A204.1 (cell line): Measurements from ENCODE around the gene POU2F2.
"Not testable (repeated sequence)": the region's sequence is repeated elsewhere in the genome, so short reads cannot be mapped to it uniquely, and the experiment has no call there.

Experiments
- FAIRE-seq: peaks from 2 replicates; lab custom pipeline; 2012; peaks lifted over from hg19 to GRCh38; lab: Jason Lieb, UNC

The POU2F2 gene

DNA sequence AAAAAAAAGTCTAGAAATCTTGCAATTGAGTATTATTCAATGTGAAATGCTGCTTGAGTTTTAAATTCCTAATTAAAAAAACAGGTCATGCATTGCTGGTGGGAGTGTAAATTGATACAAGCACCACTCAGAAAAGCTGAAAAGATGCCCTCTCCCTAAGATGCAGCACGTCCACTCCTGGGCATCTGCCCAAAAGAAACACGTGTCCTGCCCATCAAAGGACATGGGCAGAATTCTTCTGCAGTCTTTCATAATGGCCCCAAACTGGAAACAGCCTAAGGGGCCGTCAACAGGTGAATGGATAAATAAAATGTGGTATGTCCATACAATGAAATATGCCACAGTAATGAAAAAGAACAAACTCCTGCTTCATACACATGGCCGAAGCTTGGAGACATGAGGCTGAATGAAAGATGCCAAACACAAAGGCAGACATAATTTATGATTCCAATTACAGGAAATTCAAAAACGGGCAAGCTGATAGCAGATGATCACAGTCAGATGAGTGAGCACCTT, 7.8 kb downstream of the POU2F2 start:
- no peak for FAIRE-seq

DNA sequence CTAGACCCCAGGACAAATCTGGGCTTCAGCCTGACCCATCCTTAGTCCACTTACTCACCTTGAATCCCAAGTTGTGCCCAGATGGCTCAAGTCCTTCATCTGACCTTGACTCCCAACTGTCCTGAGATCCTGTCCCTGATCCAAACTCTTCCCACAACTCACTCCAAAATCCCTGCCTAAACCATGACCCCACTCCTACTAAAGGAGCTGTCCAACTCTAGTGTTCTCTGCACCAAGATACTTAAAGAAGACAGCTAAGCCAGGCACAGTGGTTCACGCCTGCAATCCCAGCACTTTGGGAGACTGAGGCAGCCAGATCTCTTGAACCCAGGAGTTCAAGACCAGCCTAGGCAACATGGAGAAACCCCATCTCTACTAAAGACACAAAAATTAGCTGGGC, 8.5 kb downstream of the POU2F2 start:
- no peak for FAIRE-seq

DNA sequence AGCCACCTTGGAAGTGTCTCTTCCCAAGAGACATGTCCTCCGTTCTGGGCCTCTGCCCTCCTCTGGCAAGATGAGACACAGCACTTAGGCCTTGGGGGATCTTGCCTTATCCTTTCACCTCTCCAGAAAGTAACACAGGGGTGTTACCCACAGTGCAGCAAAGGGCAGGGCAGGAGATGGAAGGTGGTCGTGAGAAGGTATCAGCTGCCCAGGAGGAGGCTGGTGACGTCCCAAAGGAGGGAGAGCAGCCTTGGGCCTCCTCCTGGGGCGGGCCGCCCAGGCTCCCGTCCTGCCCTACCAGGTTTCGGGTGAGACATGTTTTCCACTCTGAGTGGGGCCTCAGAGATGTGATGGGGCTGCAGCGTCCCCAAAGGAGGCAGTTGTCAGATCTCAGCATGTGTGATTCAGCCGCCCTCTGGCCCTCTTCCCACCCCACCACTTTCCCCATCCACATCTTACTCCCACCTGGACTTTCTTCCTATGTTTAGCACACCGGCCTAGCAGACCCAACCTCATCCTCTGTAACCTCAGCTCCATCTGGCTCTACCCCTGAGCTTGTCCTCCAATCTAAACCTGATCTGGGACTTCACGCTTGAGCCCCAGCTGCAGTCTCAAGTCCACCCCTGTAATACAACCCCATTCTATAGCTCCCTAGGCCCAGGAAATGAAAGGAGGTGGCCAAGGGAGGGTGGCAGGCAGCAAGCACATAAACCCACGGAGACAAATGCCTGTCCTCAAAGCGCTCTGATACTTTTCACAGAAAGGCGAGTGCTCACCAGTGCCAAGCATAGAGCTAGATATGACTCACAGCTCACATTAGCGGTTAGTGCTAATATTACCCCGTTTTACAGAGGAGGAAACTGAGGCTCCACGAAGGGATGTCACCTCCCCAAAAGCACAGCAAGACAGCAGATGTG, 9.3 kb downstream of the POU2F2 start:
- FAIRE-seq = no peak

DNA sequence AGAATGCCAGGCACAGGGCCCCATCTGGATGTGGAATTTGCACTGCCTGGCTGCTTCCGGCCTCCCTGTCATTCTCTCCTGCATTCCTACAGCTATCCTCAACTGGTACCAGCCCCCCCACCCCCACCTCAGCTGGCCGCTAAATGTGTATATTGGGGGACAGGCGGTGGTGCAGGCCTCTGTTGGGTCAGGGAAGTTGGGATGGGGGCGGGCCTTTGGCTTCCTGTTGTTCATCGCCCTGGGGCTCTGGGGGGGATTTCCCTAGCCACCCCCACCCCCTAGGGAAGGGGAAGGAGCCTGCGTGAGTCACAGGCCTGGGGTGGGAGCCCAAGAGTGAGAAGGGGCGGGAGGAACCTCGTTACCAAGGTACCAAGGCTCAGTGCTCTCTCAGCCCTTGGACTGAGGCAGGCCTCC, 10.6 kb downstream of the POU2F2 start:
- no peak for FAIRE-seq

DNA sequence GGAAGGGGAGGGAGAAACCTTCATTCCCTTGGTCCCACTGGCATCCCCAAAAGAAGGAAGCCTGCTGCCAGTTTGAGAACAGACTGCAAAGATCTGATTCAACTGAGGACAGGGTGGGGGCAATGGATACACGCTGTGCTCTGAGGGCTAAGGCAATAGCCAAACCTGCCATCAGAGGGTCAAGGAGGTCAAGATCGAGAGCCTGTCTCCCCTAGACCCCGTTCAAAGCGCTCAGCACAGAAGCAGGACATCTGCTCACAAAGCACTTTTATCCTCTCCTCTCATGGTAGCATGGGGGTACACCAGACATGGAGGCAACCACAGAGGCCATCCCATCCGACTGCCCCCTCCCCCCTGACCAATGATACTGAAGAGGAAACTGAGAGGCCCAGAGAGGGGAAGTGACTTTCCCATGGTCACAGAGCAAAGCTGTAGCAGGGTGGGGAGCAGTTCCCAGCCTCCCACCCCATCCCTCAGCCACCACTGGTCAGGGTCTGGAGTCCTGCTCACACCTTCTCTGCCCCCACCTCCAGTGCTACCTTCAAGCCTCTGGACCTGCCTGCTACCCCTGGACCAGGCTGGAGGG, 11.1 kb downstream of the POU2F2 start:
- no peak for FAIRE-seq

DNA sequence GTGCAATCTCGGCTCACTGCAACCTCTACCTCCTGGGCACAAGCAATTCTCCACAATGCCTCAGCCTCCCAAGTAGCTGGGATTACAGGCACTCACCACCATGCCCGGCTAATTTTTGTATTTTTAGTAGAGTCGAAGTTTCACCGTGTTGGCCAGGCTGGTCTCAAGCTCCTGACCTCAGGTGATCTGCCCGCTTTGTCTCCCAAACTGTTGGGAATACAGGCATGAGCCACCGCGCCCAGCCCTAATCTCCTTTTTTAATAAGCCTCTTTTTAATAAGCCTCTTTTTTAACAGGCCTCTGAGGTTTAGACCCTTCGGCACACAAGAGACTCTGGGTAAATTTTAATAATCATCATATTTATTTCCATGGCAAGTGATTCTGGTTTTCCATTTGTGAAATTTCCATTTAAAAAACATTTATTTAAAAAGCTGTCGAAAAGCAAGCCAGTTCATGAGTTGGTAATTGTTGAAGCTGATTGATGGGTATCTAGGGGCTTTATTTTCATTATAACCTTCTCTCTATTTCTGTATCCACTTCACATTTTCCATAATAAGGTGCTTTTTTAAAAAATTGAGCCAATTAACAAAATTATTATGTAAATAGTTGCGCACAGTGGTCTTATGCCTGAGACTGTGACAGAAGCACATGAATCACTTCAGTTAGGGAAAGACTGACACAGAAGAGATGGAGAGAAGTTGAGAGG, 11.8 kb downstream of the POU2F2 start:
- FAIRE-seq = no peak

DNA sequence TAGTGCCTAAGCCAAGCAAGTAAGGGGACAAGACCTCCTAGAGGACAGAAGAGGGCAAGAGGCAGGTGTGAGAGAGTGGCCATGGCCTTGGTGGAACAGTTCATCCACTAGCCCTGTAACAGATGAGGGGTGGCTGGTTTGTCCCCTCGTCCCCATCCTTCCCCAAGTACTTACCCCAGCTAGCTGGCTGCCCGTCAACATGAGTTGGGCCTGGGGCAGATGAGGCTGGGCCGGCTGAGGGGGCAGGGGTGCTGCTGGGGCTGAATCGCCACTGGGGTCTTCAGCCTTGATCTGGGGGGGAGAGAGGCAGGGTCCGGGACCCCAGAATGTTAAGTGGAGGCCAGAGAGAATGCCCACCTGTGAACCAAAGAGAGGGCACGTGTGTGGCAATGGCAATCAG, 15.2 kb downstream of the POU2F2 start:
- FAIRE-seq = no peak

DNA sequence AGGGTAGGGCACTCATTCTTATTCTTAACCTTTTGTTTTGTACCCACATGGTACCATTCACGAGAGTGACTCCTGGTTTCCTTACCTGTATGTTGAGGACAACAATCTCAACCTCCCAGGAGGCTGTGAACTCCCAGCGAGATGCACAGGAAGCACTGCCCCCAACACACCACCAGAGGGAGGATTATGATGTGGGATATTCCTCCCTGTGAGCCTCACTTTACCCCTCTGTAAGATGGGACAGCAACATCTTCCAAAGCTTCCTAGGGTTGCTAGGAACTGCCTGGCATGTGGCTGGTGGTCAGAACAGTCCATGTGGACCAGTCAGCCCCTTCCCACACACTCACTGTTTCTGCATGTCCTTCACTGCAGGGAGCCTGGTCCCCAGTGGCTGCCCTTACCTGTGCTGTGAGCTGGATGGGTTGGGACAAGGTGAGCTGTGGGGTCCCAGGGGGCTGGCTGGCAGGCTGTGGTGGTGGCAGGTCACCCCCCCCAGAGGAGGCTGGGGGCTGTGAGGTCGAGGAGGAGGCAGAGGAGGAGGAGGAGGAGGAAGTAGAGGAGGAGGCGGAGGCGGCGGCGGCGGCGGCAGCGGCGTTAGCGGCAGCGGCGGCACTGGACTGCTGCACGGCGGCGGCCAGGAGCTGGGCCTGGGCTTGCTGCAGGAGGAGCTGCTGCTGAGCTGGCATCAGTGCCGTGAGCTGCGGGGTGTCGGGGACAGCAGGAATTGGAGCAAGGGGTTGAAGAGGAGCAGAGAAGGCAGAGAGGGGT, 15.8 kb downstream of the POU2F2 start:
- no peak for FAIRE-seq

DNA sequence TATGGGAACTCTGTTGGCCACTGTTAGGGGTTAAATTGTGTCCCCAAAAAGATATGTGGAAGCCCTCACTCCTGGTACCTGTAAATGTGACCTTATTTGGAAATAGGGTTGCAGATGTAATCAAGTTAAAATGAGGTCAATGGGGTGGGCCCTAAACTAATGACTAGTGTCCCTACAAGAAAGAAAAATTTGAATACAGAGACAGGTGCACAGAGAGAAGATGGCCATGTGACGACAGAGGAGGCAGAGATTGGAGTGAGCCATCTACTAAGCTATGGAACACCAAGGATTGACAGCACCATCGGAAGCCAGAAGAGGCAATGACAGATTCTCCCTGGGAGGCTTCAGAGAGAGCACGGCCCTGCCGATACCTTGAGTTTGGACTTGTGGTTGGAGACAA, 16.5 kb downstream of the POU2F2 start:
- no peak for FAIRE-seq

DNA sequence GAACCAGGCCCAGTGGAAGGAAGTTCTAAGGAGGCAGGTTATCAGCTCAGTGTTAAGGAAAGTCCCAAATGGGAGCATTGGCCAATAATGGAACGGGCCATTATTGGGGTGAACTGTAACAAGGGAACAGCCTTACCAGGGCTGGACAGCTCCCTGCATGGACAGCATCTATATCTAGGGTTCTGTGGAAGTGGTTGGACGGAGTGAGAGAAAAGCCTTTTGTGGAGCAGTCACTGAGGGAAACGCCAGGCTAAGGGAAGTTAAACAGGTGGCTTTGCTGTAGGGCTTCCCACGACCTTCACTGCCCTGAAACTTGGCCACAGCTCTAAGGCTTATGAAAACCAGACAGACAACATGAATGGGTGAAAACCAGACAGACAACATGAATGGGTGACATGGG, 17.0 kb downstream of the POU2F2 start:
- FAIRE-seq = no peak

DNA sequence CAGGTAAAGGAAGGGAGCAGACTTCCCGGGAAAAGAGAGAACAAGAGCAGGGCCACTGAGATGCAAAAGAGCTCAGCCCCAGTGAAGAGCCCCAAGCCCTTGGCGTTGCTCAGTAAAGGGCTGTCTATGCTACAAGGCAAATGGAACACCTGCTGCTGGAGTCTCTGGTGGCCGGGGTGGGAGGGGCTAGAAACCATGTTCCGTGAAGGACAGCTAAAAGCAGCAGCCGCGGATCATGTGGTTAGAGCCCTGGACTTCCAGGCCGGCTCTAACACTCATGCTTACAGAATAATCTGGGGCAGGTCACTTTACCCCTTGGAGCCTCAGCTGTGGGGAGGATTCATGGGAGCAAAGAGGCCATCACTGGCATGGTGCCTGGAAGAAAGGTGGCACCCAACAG, 17.8 kb downstream of the POU2F2 start:
- no peak for FAIRE-seq

DNA sequence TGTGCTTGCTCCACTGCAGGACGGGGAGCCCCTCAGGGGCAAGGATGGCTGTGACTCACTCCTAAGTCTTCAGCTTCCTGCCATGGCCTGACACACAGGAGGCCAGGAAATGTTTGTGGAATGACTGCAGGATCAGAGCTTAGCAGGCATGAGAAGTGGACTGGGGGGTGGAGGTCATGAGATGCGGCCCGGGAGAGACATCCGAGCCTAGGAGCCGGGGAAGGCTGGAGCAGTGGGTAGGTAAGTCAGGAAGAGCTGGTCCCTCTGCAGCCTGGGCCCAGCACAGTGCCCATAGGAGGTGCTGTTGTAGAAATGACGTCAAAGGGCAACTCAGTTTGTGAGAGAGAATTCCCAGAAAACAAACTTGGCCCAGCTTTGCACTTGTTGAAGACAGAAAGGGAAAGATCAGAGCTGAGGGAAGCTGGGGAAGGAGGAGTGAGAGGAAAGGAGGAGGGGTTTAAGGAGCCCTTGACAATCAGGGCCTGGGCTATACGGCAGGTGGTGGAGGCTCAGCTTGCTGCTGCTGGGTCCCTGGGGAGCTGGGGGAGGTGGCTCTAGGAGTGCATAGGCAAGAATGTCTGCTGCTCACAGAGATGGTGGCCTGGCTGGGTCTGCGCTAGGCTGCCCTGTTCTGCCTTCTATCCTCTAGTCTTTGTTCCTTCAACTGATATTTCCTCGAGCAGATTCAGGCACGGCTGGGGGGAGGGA, 18.5 kb downstream of the POU2F2 start:
- FAIRE-seq = no peak

DNA sequence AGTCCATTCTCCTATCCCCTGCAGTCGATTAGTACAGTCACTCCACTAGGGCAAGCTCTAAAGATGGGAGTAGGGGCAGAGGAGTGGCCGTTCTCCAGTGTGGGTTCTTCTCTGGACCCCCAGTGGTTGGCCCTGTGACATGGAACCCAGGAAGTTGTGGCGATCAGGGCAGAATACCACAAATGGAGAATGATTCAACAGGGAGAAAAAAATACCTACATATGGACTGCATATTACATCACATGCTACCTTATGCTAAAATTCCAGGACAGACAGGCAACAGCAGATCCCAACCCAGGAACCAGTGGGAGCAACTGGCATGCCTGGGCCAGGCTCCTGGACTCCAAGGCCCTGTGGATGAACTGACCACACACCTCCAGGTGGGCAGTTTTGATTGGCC, 20.4 kb downstream of the POU2F2 start:
- FAIRE-seq = no peak

DNA sequence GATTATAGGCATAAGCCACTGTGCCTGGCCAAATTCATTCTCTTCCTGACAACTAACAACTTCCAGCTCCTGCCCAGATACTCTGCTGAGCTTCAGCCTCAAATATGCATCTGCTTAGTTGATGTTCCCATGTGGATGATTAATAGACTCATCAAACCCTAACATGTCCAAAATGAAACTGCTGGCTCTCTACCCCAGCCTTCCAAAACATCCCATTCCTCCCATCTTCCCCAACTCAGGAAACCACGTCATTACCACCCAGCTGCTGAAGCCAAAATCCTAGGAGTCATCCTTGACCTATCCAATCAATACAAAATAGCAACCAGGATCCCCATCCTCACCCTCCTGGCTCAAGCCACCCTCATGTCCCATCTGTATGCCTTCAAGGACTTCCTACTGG, 20.9 kb downstream of the POU2F2 start:
- FAIRE-seq = no peak

DNA sequence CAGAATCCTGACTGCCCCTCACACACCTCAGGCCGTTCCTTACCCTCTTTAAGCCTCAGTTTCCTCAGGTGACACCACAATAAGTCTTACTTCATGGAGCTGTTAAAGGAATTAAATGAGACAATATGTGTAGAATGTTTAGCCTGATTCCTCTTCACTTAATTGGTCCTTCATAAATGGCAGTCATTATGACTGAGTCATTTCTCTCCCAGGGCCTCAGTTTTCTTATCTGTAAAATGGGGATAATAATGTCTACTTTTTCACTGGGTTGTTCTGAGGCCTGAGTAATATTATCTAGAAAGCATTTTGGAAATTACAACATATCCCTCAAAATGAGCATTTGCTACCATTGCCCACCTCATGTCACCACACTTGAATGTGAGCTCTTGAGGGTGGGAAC, 21.6 kb downstream of the POU2F2 start:
- no peak for FAIRE-seq

DNA sequence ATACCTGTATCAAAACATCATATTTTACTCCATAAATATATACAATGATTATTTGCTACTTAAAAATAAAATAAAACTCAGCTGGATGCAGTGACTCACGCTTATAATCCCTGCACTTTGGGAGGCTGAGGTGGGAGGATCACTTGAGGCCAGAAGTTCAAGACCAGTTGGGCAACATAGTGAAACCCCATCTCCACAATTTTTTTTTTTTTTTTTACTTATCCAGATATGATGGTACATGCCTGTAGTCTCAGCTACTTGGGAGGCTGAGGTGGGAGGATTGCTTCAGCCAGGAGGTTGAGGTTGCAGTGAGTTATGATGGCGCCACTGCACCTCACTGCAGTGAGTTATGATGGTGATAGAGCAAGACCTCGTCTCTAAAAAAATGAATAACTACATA, 22.4 kb downstream of the POU2F2 start:
- FAIRE-seq = no peak

DNA sequence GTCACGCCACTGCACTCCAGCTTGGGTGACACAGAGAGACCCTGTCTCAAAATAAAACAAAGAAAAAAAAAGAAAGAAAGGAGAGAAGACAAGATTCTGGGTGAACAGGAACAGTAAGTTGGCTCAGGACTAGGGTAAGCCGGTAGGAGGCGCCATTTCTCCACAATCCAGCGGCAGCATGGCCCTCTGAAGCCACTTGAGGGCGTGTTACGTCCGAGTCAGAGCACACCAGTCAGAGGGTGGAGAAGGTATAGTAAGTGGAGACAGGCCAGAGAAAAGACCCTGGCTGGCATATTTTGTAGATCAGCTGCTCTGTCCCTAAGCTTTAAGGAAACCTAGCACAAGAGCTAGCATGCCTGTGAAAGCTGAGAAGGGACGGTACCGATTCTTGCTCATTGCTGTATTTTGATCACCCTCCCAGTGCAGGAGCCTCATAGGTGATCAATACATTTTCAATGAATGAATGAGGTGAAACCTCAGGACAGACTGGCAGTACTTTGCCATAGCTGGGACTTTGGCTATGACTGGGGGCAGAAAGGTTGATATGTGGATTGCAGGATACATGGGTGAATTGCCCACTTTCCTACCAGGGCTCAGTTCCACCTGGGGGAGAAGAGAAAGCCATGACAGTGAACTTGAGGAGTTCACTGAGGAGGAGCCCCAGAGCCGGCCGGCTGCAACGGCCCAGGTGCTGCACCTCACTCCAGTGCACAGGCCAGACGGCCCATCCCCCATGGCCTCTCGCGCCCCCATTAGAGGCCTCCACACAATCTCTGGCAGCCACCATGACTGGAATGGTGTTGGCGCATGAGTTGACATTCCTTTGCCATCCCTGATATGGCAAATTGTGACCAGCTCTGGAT, 23.5 kb downstream of the POU2F2 start:
- peak; percentile 59 for FAIRE-seq

DNA sequence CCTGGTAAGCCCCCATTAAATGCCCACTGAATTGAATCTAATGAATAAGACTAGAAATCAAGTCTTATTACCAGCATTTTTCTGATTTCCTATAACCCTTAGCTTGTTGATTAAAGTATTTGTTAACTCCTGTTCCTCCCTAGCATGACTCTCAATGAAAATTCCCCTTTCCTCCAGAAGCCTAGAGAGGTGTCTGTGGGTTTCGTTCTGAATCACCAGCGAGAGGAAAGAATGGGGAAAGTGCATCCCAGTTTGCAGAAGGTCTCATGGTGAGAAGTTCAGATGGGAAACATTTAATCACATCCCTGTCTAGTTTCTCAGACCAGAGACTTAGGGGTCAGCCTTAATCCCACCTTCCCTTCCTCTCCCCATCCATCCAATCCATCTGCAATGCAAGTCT, 26.9 kb downstream of the POU2F2 start:
- FAIRE-seq = no peak

DNA sequence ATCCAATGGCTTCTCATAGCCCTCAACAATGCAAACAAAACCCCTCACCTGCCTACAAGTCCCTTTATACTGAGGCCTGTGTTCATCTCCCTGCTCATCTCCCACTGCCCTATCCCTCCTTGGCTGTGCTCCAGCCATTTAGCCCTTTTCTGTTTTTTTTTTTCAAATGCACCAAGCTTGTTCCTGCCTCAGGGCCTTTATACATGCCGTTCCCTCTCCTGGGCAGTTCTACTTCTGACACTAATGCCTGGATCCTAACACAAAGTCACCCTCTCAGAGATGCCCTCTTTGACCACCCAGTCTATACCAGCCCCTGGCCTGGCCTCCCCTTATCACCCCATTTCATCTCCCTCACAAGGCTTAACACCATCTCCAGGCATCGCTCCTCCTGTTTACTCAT, 29.4 kb downstream of the POU2F2 start:
- no peak for FAIRE-seq

DNA sequence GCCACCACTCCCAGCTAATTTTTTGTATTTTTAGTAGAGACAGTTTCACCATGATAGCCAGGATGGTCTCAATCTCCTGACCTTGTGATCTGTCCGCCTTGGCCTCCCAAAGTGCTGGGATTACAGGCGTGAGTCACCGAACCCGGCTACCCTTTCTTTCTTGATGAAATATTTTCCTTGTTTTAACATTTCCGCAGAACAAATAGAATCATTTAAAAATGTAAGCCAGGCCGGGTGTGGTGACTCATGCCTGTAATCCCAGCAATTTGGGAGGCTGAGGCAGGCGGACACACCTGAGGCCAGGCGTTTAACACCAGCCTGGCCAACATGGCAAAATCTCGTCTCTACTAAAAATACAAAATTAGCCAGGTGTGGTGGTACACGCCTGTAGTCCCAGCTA, 32.0 kb downstream of the POU2F2 start:
- FAIRE-seq = not testable (repeated sequence)
